HG02870 (cell line): ENCODE results near the gene ECI2.
"Not testable (repeated sequence)": the region's sequence is repeated elsewhere in the genome, so short reads cannot be mapped to it uniquely, and the experiment has no call there.

ENCODE experiments used
- ATAC-seq: cut with Tn5 transposase; IDR thresholded peaks from one replicate; pipeline ENCODE4 v1.9.1; 2021; ENCODE audit warnings: mild to moderate bottlenecking, moderate library complexity; ENCODE audit not compliant: unreplicated experiment

Gene ECI2

GRCh38 chr6:4139272-4139671, 3.9 kb upstream of the ECI2 start:
- ATAC-seq: no peak

- ATAC-seq: no peak
Observed at GRCh38 chr6:4138186-4138585, 2.8 kb upstream of the ECI2 start.

- no peak for ATAC-seq
Observed at GRCh38 chr6:4136354-4136831, 1.0 kb upstream of the ECI2 start.

- peak; percentile 59 for ATAC-seq
Observed at GRCh38 chr6:4135665-4136353, 434 bp upstream of the ECI2 start.

- no peak for ATAC-seq
Observed at GRCh38 chr6:4133941-4134838, 1.2 kb downstream of the ECI2 start.

GRCh38 chr6:4130357-4130987, 4.9 kb downstream of the ECI2 start:
- ATAC-seq: no peak

GRCh38 chr6:4129446-4129845, 5.9 kb downstream of the ECI2 start:
- ATAC-seq: no peak

- ATAC-seq: no peak
Observed at GRCh38 chr6:4128748-4129147, 6.6 kb downstream of the ECI2 start.

- ATAC-seq: no peak
Observed at GRCh38 chr6:4128072-4128471, 7.3 kb downstream of the ECI2 start.

- no peak for ATAC-seq
Observed at GRCh38 chr6:4125933-4126864, 9.2 kb downstream of the ECI2 start.

- ATAC-seq: no peak
Observed at GRCh38 chr6:4125500-4125899, 9.9 kb downstream of the ECI2 start.

- no peak for ATAC-seq
Observed at GRCh38 chr6:4124351-4124750, 11.0 kb downstream of the ECI2 start.

GRCh38 chr6:4115741-4116140, 19.6 kb downstream of the ECI2 start:
- no peak for ATAC-seq

GRCh38 chr6:4114123-4114522, 21.3 kb downstream of the ECI2 start:
- ATAC-seq: no peak

- ATAC-seq: no peak
Observed at GRCh38 chr6:4113649-4114048, 21.7 kb downstream of the ECI2 start.

- no peak for ATAC-seq
Observed at GRCh38 chr6:4112366-4112765, 23.0 kb downstream of the ECI2 start.

- ATAC-seq: not testable (repeated sequence)
Observed at GRCh38 chr6:4109363-4109815, 26.0 kb downstream of the ECI2 start.

- no peak for ATAC-seq
Observed at GRCh38 chr6:4108561-4109093, 26.7 kb downstream of the ECI2 start.

- ATAC-seq: no peak
Observed at GRCh38 chr6:4107873-4108272, 27.5 kb downstream of the ECI2 start.

GRCh38 chr6:4105980-4106536, 29.3 kb downstream of the ECI2 start:
- ATAC-seq: no peak
